KMS-11 (cell line): ENCODE data around the gene LIMS2.

Experiments used
- H2AFZ ChIP-seq: fragments of 200-600 bp; sonication (generic); 2 replicates; pipeline ENCODE4 v1.6.1; 2016; ENCODE audit warnings: antibody characterized with exemption, mixed run types, low read depth
- H3K27ac ChIP-seq: fragments of 200-600 bp; sonication (generic); 2 replicates; pipeline ENCODE4 v1.6.1; 2016; ENCODE audit warnings: mild to moderate bottlenecking, mixed run types
- H3K27me3 ChIP-seq: fragments of 200-600 bp; sonication (generic); 2 replicates; pipeline ENCODE4 v1.6.1; 2017; ENCODE audit warnings: mild to moderate bottlenecking, low read depth, mixed run types, moderate library complexity; ENCODE audit not compliant: insufficient read depth
- H3K36me3 ChIP-seq: fragments of 200-600 bp; sonication (generic); 2 replicates; pipeline ENCODE4 v1.6.1; 2017; ENCODE audit warnings: mild to moderate bottlenecking, mixed run types; ENCODE audit not compliant: insufficient read depth
- H3K4me1 ChIP-seq: fragments of 200-600 bp; sonication (generic); 2 replicates; pipeline ENCODE4 v1.6.1; 2016; ENCODE audit warnings: mild to moderate bottlenecking, low read depth, mixed run types; ENCODE audit not compliant: poor library complexity, severe bottlenecking
- H3K4me2 ChIP-seq: fragments of 200-600 bp; sonication (generic); 2 replicates; pipeline ENCODE4 v1.7.0; 2016; ENCODE audit warnings: mild to moderate bottlenecking, mixed run types
- H3K4me3 ChIP-seq: fragments of 200-600 bp; sonication (generic); IDR thresholded peaks from 2 replicates; pipeline ENCODE4 v1.6.1; 2017; ENCODE audit warnings: low read depth, low read length, mixed read lengths; ENCODE audit not compliant: insufficient read depth
- H3K79me2 ChIP-seq: fragments of 200-600 bp; sonication (generic); 2 replicates; pipeline ENCODE4 v1.6.1; 2016; ENCODE audit warnings: low read depth, mixed run types; ENCODE audit not compliant: insufficient read depth
- H3K9ac ChIP-seq: fragments of 200-600 bp; sonication (generic); 2 replicates; pipeline ENCODE4 v1.6.1; 2016; ENCODE audit warnings: mild to moderate bottlenecking, mixed run types
- H4K20me1 ChIP-seq: fragments of 200-600 bp; sonication (generic); 2 replicates; pipeline ENCODE4 v1.6.1; 2016; ENCODE audit warnings: mild to moderate bottlenecking, mixed run types; ENCODE audit not compliant: insufficient read depth
- TF ChIP-seq, protein P1 (sequence below): fragments of 200-600 bp; sonication (generic); conservative IDR thresholded peaks from 2 replicates; pipeline ENCODE4 v1.6.1; 2017; ENCODE audit warnings: low read depth, mild to moderate bottlenecking, antibody characterized with exemption, low read length, moderate library complexity, mixed read lengths

LIMS2 gene

DNA sequence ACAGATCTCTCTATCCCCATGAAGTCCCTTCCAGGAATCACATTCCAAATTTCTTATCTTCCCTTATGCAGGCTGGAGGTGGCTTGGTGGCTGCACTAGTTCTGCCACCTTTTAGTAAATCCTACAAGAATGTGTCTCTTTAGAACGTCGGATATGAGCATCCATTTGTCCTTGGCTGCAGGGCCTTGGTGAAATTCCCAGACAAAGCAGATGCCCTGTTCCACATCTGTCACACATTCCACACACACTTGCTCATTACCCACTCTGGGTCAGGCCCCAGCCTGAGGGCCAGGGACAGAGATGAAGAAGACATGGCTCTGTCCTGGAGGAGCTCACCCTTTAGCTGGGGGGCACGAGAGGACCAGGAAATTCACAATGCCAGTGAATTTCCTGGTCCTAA is 60.6 kb downstream of the LIMS2 start:
- Histone ChIP-seq H4K20me1 (no peaks in the 10 kb centered on the region), H3K79me2 (no peaks in the 10 kb centered on the region), H3K4me3 (no peak overlapping the region), H3K4me1 (no peaks in the 10 kb centered on the region), H3K27ac (no peak overlapping the region), H3K27me3 (no peaks in the 10 kb centered on the region), H3K4me2 (no peak overlapping the region), H3K9ac (no peak overlapping the region), H3K36me3 (no peaks in the 10 kb centered on the region), H2AFZ (no peak overlapping the region)
- TF ChIP-seq, protein P1, sequence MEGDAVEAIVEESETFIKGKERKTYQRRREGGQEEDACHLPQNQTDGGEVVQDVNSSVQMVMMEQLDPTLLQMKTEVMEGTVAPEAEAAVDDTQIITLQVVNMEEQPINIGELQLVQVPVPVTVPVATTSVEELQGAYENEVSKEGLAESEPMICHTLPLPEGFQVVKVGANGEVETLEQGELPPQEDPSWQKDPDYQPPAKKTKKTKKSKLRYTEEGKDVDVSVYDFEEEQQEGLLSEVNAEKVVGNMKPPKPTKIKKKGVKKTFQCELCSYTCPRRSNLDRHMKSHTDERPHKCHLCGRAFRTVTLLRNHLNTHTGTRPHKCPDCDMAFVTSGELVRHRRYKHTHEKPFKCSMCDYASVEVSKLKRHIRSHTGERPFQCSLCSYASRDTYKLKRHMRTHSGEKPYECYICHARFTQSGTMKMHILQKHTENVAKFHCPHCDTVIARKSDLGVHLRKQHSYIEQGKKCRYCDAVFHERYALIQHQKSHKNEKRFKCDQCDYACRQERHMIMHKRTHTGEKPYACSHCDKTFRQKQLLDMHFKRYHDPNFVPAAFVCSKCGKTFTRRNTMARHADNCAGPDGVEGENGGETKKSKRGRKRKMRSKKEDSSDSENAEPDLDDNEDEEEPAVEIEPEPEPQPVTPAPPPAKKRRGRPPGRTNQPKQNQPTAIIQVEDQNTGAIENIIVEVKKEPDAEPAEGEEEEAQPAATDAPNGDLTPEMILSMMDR, result no peak

DNA sequence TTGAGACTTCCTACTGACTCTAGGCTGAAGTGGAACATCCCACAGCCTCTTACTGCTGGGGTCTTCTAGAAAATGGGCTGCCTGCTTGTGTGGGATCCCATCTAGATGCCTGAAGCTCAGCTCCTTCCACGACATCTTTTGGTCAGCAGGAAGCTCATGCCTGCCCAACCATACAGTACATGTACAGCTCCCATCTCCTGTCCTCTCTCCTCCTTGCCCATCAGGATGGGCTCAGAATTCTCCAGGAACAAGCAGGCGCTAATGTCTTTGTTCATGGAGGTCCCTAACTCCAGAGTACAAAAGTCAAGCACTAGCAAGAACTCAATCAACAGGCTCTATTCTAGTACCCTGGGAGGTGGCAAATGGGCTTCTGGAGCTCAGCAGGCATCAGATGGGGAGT is 61.1 kb downstream of the LIMS2 start:
- Histone ChIP-seq H3K36me3 (no peaks in the 10 kb centered on the region), H3K27me3 (no peaks in the 10 kb centered on the region), H3K4me3 (no peak overlapping the region), H3K4me2 (no peak overlapping the region), H3K4me1 (no peaks in the 10 kb centered on the region), H2AFZ (no peak overlapping the region), H3K79me2 (no peaks in the 10 kb centered on the region), H4K20me1 (no peaks in the 10 kb centered on the region), H3K9ac (no peak overlapping the region), H3K27ac (no peak overlapping the region)
- TF ChIP-seq, protein P1, result no peak

DNA sequence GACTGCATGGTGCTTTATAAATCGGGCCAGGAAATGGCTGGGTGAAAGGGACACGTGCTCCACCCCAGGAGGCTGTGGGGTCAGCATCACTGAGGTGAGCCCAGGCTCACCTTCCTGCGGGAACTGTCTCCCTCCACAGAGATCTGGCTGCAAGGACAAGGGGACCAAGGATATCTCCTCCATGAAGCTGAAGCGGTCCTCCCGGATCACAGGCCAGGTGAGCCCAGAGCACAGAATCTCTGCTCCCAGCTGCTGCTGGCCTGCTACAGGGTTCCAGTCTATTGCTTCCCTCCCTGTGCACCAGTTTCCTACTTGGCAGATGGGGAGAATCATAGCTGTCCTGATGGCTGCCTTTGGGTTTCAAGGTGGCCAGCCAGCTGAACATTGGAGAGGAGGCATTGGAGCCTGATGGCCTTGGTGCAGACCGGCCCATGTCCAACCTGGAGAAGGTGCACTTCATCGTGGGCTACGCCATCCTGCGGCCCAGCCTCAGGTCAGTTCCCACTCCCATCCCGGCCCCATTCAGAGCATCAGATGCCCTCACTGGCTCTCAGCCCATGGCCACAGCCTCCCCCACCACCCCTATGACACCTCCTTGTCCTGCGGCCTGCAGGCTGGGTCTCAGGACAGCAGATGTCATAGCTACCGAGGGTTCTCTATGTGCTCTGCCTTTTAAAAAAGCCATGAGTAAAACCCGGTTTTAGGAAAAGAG is 63.1 kb downstream of the LIMS2 start:
- Histone ChIP-seq H3K27me3 (no peaks in the 10 kb centered on the region), H3K27ac (no peak overlapping the region), H3K9ac (no peak overlapping the region), H3K4me3 (no peak overlapping the region), H3K79me2 (no peaks in the 10 kb centered on the region), H2AFZ (no peak overlapping the region), H4K20me1 (no peaks in the 10 kb centered on the region), H3K36me3 (no peaks in the 10 kb centered on the region), H3K4me1 (no peaks in the 10 kb centered on the region), H3K4me2 (no peak overlapping the region)
- TF ChIP-seq, protein P1, result no peak

DNA sequence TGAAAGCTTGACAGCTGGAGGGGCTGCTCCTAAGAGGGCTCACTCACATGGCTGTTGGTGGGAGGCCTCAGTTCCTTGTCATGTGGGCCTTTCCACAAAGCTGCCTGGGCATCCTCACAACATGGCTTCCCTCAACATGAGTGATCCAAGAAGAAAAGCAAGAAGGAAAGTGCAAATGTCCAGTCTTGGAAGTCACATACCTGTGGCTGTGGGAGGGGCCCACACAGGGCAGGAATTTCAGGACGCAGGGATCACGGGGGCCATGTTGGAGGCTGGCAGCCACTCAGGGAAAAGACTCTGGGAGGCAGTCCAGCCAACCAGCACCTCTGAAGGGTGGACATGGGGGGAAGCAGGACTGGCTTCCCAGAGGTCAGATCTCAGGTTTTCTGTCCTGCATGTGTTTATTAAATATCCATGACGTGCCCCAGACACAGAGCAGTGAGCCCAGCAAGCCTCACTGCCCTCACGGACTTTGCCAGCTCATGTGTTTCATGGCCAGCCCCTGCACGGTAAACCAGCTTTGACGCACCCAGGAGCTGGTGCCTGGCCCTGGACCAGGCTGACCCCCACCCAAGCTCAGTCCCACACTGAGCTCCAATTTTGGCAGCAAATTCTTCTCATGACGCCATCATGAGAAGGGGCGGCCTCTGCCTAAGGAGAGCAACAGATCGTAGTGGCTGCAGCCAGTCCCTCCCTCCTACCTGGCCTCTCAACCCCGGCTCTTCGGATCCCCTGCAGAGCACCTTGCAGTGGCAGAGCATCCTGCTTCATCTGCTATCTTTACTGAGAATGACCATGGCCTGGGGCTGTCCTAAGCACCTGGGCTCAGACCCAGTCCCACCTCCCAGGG is 64.0 kb downstream of the LIMS2 start:
- TF ChIP-seq, protein P1, result no peak
- Histone ChIP-seq H4K20me1 (no peaks in the 10 kb centered on the region), H3K27ac (no peak overlapping the region), H2AFZ (no peak overlapping the region), H3K36me3 (no peaks in the 10 kb centered on the region), H3K79me2 (no peaks in the 10 kb centered on the region), H3K9ac (no peak overlapping the region), H3K27me3 (no peaks in the 10 kb centered on the region), H3K4me1 (no peaks in the 10 kb centered on the region), H3K4me2 (no peak overlapping the region), H3K4me3 (no peak overlapping the region)
